GM12878 (cell line): ENCODE measurements around the gene CACNA1I. TPM values are rescaled to one million over a fixed set of nuclear protein-coding genes. Genes with fewer than 3 reads are reported as not detected.

Source experiments
- ATAC-seq: fragments of 200-7000 bp; cut with Tn5 transposase; 3 replicates; pipeline ENCODE4 v1.9.1; 2020; ENCODE audit warnings: mild to moderate bottlenecking, moderate library complexity
- BruUV-seq: library from RNA; stranded (reverse); fragments of 400-500 nt; replicated peaks from 2 replicates; lab custom pipeline; 2021; lab: Mats Ljungman, UMichigan
- CTCF ChIA-PET: fragments of 300-600 bp; sonication (Branson Sonifier 250); formaldehyde crosslinking; extraction: SDS; loops from one replicate; lab custom pipeline; 2021; ENCODE audit warnings: inconsistent platforms; lab: Yijun Ruan, JAX
- POLR2A ChIA-PET: fragments of 350-600 bp; formaldehyde crosslinking; extraction: SDS; loops from one replicate; lab custom pipeline; 2021; ENCODE audit warnings: inconsistent platforms; lab: Charles Lee
- RAD21 ChIA-PET: fragments of 300-600 bp; sonication (Branson Sonifier 250); formaldehyde crosslinking; loops from one replicate; lab custom pipeline; 2023; ENCODE audit warnings: antibody characterized with exemption; ENCODE audit not compliant: unreplicated experiment; lab: Charles Lee
- SMC1A ChIA-PET: fragments of 300-600 bp; sonication (Branson Sonifier 250); formaldehyde crosslinking; loops from one replicate; lab custom pipeline; 2023; ENCODE audit not compliant: unreplicated experiment, uncharacterized antibody; lab: Charles Lee
- DNase-seq: peaks from one replicate; pipeline ENCODE4 v3.0.0-alpha.2; 2011; ENCODE audit warnings: low read depth, low spot score
- FAIRE-seq: peaks from 3 replicates; lab custom pipeline; 2011; peaks lifted over from hg19 to GRCh38; lab: Jason Lieb, UNC
- H2AFZ ChIP-seq: 2 replicates; pipeline ENCODE4 v1.6.0; 2011; ENCODE audit warnings: low read depth, low read length, control low read depth; ENCODE audit not compliant: control insufficient read depth
- H3K27ac ChIP-seq: 2 replicates; pipeline ENCODE4 v1.5.1; 2011; ENCODE audit warnings: control low read depth; ENCODE audit not compliant: control insufficient read depth, insufficient read depth
- H3K27me3 ChIP-seq, 2 experiments: replicated peaks in 1 of 2; 2 replicates each; pipeline versions ENCODE4 v1.6.0 to v1.6.1; 2011; ENCODE audit warnings: low read length in 1 of 2; ENCODE audit not compliant: control insufficient read depth in 2 of 2, insufficient read depth in 2 of 2
- H3K36me3 ChIP-seq, 2 experiments: 2 replicates each; pipeline ENCODE4 v1.5.1; 2011; ENCODE audit warnings: low read length in 1 of 2; ENCODE audit not compliant: control insufficient read depth in 2 of 2, insufficient read depth in 2 of 2
- H3K4me1 ChIP-seq: 2 replicates; pipeline ENCODE4 v1.6.1; 2011; ENCODE audit warnings: mild to moderate bottlenecking, low read length, moderate library complexity, mixed read lengths; ENCODE audit not compliant: control insufficient read depth, insufficient read depth
- H3K4me2 ChIP-seq: 2 replicates; pipeline ENCODE4 v1.6.0; 2011; ENCODE audit warnings: control low read depth; ENCODE audit not compliant: control insufficient read depth, insufficient read depth
- H3K4me3 ChIP-seq: fragments of 200-600 bp; sonication (generic); 2 replicates; pipeline ENCODE4 v1.5.1; 2016
- H3K79me2 ChIP-seq: 2 replicates; pipeline ENCODE4 v1.6.0; 2011; ENCODE audit warnings: low read length; ENCODE audit not compliant: control insufficient read depth, insufficient read depth
- H3K9ac ChIP-seq: 2 replicates; pipeline ENCODE4 v1.8.0; 2011; ENCODE audit warnings: low read length, control low read depth, mixed read lengths; ENCODE audit not compliant: control insufficient read depth, insufficient read depth
- H3K9me3 ChIP-seq: replicated peaks from 3 replicates; pipeline ENCODE4 v1.5.1; 2011; ENCODE audit warnings: mild to moderate bottlenecking, low read length; ENCODE audit not compliant: control insufficient read depth, insufficient read depth
- H4K20me1 ChIP-seq: 2 replicates; pipeline ENCODE4 v1.6.0; 2011; ENCODE audit not compliant: control insufficient read depth, insufficient read depth
- ATF7 ChIP-seq: fragments of 450-650 bp; IDR thresholded peaks from 2 replicates; pipeline ENCODE4 v1.6.1; 2016; ENCODE audit warnings: low read depth, mild to moderate bottlenecking
- CBFB ChIP-seq: IDR thresholded peaks from 2 replicates; pipeline ENCODE4 v1.6.1; 2016; ENCODE audit warnings: antibody characterized with exemption, low read depth
- CHD1 ChIP-seq: IDR thresholded peaks from 2 replicates; pipeline ENCODE4 v1.6.1; 2012; ENCODE audit warnings: low read depth, low read length, improper control_type of control experiment
- ETV6 ChIP-seq, 2 experiments: fragments of 450-650 bp in 1 of 2; IDR thresholded peaks in 1 of 2; conservative IDR thresholded peaks in 1 of 2; 2 replicates each; pipeline ENCODE4 v1.6.1; 2014; ENCODE audit warnings: antibody characterized with exemption in 1 of 2, borderline replicate concordance in 1 of 2, low read depth in 1 of 2, mild to moderate bottlenecking in 1 of 2, moderate library complexity in 1 of 2
- FOXM1 ChIP-seq: IDR thresholded peaks from 2 replicates; pipeline ENCODE4 v1.6.1; 2012; ENCODE audit warnings: low read depth, mild to moderate bottlenecking, inconsistent platforms, low read length, moderate library complexity
- HDAC6 ChIP-seq: fragments of 200-600 bp; sonication (generic); IDR thresholded peaks from one replicate; pipeline ENCODE4 v1.8.0; 2017; ENCODE audit warnings: antibody characterized with exemption; ENCODE audit not compliant: unreplicated experiment
- MTA3 ChIP-seq: IDR thresholded peaks from 2 replicates; pipeline ENCODE4 v1.6.1; 2012; ENCODE audit warnings: low read length, inconsistent platforms, borderline replicate concordance
- NFXL1 ChIP-seq: fragments of 450-650 bp; IDR thresholded peaks from 2 replicates; pipeline ENCODE4 v1.6.1; 2017; ENCODE audit warnings: antibody characterized with exemption, mild to moderate bottlenecking, borderline replicate concordance
- PAX8 ChIP-seq: fragments of 450-650 bp; IDR thresholded peaks from 2 replicates; pipeline ENCODE4 v1.6.1; 2017; ENCODE audit warnings: mild to moderate bottlenecking, moderate library complexity
- POLR2AphosphoS2 ChIP-seq: IDR thresholded peaks from 2 replicates; pipeline ENCODE4 v1.6.1; 2011; ENCODE audit warnings: low read depth, mild to moderate bottlenecking, low read length, improper control_type of control experiment, moderate library complexity
- RCOR1 ChIP-seq: conservative IDR thresholded peaks from 2 replicates; pipeline ENCODE4 v1.6.1; 2012; ENCODE audit warnings: low read depth, low read length, improper control_type of control experiment
- SIN3A ChIP-seq: IDR thresholded peaks from 2 replicates; pipeline ENCODE4 v1.6.1; 2012; ENCODE audit warnings: low read depth, low read length, improper control_type of control experiment
- SUZ12 ChIP-seq: fragments of 200-600 bp; sonication (generic); IDR thresholded peaks from one replicate; pipeline ENCODE4 v1.6.1; 2018; ENCODE audit warnings: antibody characterized with exemption, mild to moderate bottlenecking; ENCODE audit not compliant: unreplicated experiment
- YY1 ChIP-seq: IDR thresholded peaks from 2 replicates; pipeline ENCODE4 v1.6.1; 2011; ENCODE audit warnings: low read depth, mild to moderate bottlenecking, low read length
- WGBS: methylation state at CpG from one replicate; pipeline ENCODE4 v1.1.6; 2016; ENCODE audit warnings: low lambda C conversion rate; ENCODE audit not compliant: insufficient replicate concordance, insufficient coverage; ENCODE audit errors: missing lambda C conversion rate; 5-methylcytosine and 5-hydroxymethylcytosine counted together
- in situ Hi-C: fragments of 300-500 bp; cut with MboI; formaldehyde crosslinking; loops from 9 replicates; pipeline ENCODE4 v1.14.3; 2018; ENCODE audit warnings: mixed read lengths
- intact Hi-C: fragments of 100-400 bp; cut with micrococcal nuclease; formaldehyde crosslinking; loops from one replicate; pipeline ENCODE4 v1.14.2; 2022; ENCODE audit not compliant: unreplicated experiment
- polyA plus RNA-seq, 11 experiments: library from polyadenylated mRNA; depleted of rRNA in 4 of 11; unstranded in 6 of 11; stranded (reverse) in 5 of 11; fragments of >200 nt; fragmentation: Nextera tagmentation in 4 of 11; fragmentation: Illumina TruSeq in 1 of 11; extraction: Ambion mirVana in 4 of 11; extraction: Trizol in 1 of 11; gene quantifications; 1 replicate in 1 of 11; 2 replicates in 10 of 11; pipeline versions ENCODE4 v1.2.1 to v1.2.3, GENCODE V29; 2011 to 2016; ENCODE audit warnings: inconsistent platforms in 2 of 11, missing spikeins in 2 of 11, low read depth in 1 of 11
- total RNA-seq, 4 experiments: library from RNA; depleted of rRNA in 3 of 4; stranded (reverse); fragments of >200 nt in 3 of 4; fragmentation: Illumina TruSeq in 1 of 4; extraction: Trizol in 1 of 4; gene quantifications; 2 replicates each; pipeline versions ENCODE4 v1.2.1 to v1.2.3, GENCODE V29; 2013 to 2021
- TF ChIP-seq, protein P1 (sequence below): IDR thresholded peaks from 2 replicates; pipeline ENCODE4 v1.6.1; 2012; ENCODE audit warnings: improper control_type of control experiment, low read depth, low read length; ENCODE audit not compliant: insufficient replicate concordance
- TF ChIP-seq, protein P2 (sequence below): fragments of 450-650 bp; IDR thresholded peaks from 2 replicates; pipeline ENCODE4 v1.6.1; 2017; ENCODE audit warnings: mild to moderate bottlenecking

CACNA1I gene
- total and polyA plus RNA-seq, 10 of the 15 experiments (the other 5 are each of a cell fraction or from before 2014, with no cell fraction given), result 0.01 to 0.03 TPM; not detected in 8

DNA sequence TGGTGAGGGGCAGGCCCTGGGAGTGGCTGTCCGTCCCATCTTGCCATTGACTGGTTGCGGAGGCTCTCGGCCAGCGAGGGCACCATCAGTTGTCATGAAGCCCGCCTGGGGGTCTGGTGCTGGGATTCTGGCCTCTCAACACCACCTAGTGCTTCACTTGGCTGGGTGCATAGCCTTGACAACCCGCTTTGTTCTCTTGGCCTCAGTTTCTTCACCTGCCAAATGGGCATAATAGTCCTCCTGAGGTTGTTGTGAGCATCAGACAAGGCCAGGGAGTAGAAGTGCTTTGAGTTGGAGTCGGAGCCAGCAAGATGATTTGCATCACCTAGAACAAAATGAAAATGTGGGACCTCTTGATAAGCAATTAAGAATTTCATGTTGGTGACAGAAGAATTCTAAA lies 1.5 kb upstream of the CACNA1I start:
- no TSS peak for BruUV-seq
- CTCF ChIA-PET, result no interaction called here
- in situ Hi-C loops, result no loop called here
- H3K9ac ChIP-seq, result no peak overlapping the region
- H3K79me2 ChIP-seq, result no peaks in the 10 kb centered on the region
- H3K27ac ChIP-seq, result no peak overlapping the region
- H4K20me1 ChIP-seq, result no peaks in the 10 kb centered on the region
- FAIRE-seq (no peak), DNase-seq (no peak), ATAC-seq (no peak)
- WGBS, result 46% methylated on average over 7 of the region's 7 CpGs
- SMC1A ChIA-PET, result no interaction called here
- TF ChIP-seq, protein P1, sequence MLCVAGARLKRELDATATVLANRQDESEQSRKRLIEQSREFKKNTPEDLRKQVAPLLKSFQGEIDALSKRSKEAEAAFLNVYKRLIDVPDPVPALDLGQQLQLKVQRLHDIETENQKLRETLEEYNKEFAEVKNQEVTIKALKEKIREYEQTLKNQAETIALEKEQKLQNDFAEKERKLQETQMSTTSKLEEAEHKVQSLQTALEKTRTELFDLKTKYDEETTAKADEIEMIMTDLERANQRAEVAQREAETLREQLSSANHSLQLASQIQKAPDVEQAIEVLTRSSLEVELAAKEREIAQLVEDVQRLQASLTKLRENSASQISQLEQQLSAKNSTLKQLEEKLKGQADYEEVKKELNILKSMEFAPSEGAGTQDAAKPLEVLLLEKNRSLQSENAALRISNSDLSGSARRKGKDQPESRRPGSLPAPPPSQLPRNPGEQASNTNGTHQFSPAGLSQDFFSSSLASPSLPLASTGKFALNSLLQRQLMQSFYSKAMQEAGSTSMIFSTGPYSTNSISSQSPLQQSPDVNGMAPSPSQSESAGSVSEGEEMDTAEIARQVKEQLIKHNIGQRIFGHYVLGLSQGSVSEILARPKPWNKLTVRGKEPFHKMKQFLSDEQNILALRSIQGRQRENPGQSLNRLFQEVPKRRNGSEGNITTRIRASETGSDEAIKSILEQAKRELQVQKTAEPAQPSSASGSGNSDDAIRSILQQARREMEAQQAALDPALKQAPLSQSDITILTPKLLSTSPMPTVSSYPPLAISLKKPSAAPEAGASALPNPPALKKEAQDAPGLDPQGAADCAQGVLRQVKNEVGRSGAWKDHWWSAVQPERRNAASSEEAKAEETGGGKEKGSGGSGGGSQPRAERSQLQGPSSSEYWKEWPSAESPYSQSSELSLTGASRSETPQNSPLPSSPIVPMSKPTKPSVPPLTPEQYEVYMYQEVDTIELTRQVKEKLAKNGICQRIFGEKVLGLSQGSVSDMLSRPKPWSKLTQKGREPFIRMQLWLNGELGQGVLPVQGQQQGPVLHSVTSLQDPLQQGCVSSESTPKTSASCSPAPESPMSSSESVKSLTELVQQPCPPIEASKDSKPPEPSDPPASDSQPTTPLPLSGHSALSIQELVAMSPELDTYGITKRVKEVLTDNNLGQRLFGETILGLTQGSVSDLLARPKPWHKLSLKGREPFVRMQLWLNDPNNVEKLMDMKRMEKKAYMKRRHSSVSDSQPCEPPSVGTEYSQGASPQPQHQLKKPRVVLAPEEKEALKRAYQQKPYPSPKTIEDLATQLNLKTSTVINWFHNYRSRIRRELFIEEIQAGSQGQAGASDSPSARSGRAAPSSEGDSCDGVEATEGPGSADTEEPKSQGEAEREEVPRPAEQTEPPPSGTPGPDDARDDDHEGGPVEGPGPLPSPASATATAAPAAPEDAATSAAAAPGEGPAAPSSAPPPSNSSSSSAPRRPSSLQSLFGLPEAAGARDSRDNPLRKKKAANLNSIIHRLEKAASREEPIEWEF, result no peak
- TF ChIP-seq ATF7, result no peak
- no peak for TF ChIP-seq PAX8
- TF ChIP-seq NFXL1, result no peak
- no peak for TF ChIP-seq RCOR1
- no peak for TF ChIP-seq MTA3
- TF ChIP-seq FOXM1, result no peak
- no peak for TF ChIP-seq SIN3A
- TF ChIP-seq CBFB, result no peak
- TF ChIP-seq HDAC6, result no peak
- TF ChIP-seq, protein P2, sequence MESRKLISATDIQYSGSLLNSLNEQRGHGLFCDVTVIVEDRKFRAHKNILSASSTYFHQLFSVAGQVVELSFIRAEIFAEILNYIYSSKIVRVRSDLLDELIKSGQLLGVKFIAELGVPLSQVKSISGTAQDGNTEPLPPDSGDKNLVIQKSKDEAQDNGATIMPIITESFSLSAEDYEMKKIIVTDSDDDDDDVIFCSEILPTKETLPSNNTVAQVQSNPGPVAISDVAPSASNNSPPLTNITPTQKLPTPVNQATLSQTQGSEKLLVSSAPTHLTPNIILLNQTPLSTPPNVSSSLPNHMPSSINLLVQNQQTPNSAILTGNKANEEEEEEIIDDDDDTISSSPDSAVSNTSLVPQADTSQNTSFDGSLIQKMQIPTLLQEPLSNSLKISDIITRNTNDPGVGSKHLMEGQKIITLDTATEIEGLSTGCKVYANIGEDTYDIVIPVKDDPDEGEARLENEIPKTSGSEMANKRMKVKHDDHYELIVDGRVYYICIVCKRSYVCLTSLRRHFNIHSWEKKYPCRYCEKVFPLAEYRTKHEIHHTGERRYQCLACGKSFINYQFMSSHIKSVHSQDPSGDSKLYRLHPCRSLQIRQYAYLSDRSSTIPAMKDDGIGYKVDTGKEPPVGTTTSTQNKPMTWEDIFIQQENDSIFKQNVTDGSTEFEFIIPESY, result no peak
- no peak for TF ChIP-seq YY1
- no peak for TF ChIP-seq CHD1
- no peak for TF ChIP-seq ETV6 (conservative IDR thresholded peaks at IDR 0.05 in 1 of 2, IDR thresholded peaks at IDR 0.05 in 1 of 2; ENCODE audit: borderline replicate concordance in 1 of 2, low read depth in 1 of 2)
- TF ChIP-seq SUZ12, result no peak
- TF ChIP-seq POLR2AphosphoS2, result no peak
- RAD21 ChIA-PET, result no interaction called here
- POLR2A ChIA-PET, result no interaction called here
- intact Hi-C loops, result no loop called here
- H3K36me3 ChIP-seq, result no peaks in the 10 kb centered on the region
- no peaks in the 10 kb centered on the region for H3K4me1 ChIP-seq
- H3K9me3 ChIP-seq, result no peaks in the 10 kb centered on the region
- no peak overlapping the region for H3K4me2 ChIP-seq
- H3K4me3 ChIP-seq, result no peak overlapping the region
- H3K27me3 ChIP-seq, result no peaks in the 10 kb centered on the region; a peak in 1 of 4 replicates
- H2AFZ ChIP-seq, result no peak overlapping the region
